Subcutaneous abdominal adipose tissue (tissue), 5 donors: ENCODE measurements around the gene CTNNBIP1.
A peak's percentile ranks its signal among the peaks of the same experiment; 100 is the strongest.

Experiments used
- H3K27ac ChIP-seq: one replicate; pipeline ENCODE4 v1.7.0; 2013; ENCODE audit warnings: low read depth, mild to moderate bottlenecking, inconsistent platforms, low read length, moderate library complexity
- H3K27me3 ChIP-seq, 5 donors: one replicate each; pipeline ENCODE4 v1.7.0; 2013; ENCODE audit warnings: low read length in 5 of 5, inconsistent platforms in 1 of 5; ENCODE audit not compliant: control insufficient read depth in 5 of 5, insufficient read depth in 4 of 5
- H3K36me3 ChIP-seq, 5 donors: one replicate each; pipeline ENCODE4 v1.7.0; 2013; ENCODE audit warnings: low read length in 5 of 5; ENCODE audit not compliant: control insufficient read depth in 5 of 5, insufficient read depth in 5 of 5
- H3K4me1 ChIP-seq, 5 donors: one replicate each; pipeline ENCODE4 v1.7.0; 2013; ENCODE audit warnings: low read length in 5 of 5, mild to moderate bottlenecking in 3 of 5, moderate library complexity in 1 of 5; ENCODE audit not compliant: control insufficient read depth in 5 of 5, insufficient read depth in 5 of 5
- H3K4me3 ChIP-seq, 5 donors: one replicate each; pipeline ENCODE4 v1.7.0; 2013; ENCODE audit warnings: low read length in 5 of 5, low read depth in 1 of 5
- H3K9ac ChIP-seq, 5 donors: one replicate each; pipeline ENCODE4 v1.7.0; 2013; ENCODE audit warnings: low read length in 5 of 5, mild to moderate bottlenecking in 4 of 5, moderate library complexity in 3 of 5
- H3K9me3 ChIP-seq, 5 donors: one replicate each; pipeline ENCODE4 v1.7.0; 2013; ENCODE audit warnings: low read length in 5 of 5; ENCODE audit not compliant: control insufficient read depth in 5 of 5
- donor health status: healthy.
- donor health status: healthy.
- donor health status: healthy.
- donor health status: healthy.
- donor health status: healthy.

Gene CTNNBIP1

GRCh38 chr1:9827558-9828185, 82.4 kb downstream of the CTNNBIP1 start:
- Histone ChIP-seq H3K36me3 (no peaks in the 10 kb centered on the region), H3K4me3 (no peak overlapping the region), H3K27me3 (no peaks in the 10 kb centered on the region), H3K9me3 (no peaks in the 10 kb centered on the region), H3K4me1 (peaks cover 2 to 26% (median 22%) of the 10 kb centered on the region in 5 donors), H3K27ac (no peak overlapping the region), H3K9ac (no peak overlapping the region)

GRCh38 chr1:9826616-9827015, 83.5 kb downstream of the CTNNBIP1 start:
- H3K27ac ChIP-seq = no peak overlapping the region
- peaks cover 6 to 36% (median 29%) of the 10 kb centered on the region in 5 donors for H3K4me1 ChIP-seq
- no peaks in the 10 kb centered on the region for H3K9me3 ChIP-seq
- H3K9ac ChIP-seq = no peak overlapping the region
- H3K36me3 ChIP-seq = no peaks in the 10 kb centered on the region
- H3K4me3 ChIP-seq = no peak overlapping the region
- no peaks in the 10 kb centered on the region for H3K27me3 ChIP-seq

GRCh38 chr1:9826087-9826486, 84.0 kb downstream of the CTNNBIP1 start:
- no peaks in the 10 kb centered on the region for H3K9me3 ChIP-seq
- H3K4me3 ChIP-seq = no peak overlapping the region
- H3K27me3 ChIP-seq = no peaks in the 10 kb centered on the region
- H3K9ac ChIP-seq = no peak overlapping the region
- H3K4me1 ChIP-seq = peaks cover 6 to 37% (median 29%) of the 10 kb centered on the region in 5 donors
- H3K27ac ChIP-seq = peak overlapping the region; percentile 9
- no peaks in the 10 kb centered on the region for H3K36me3 ChIP-seq

- H3K4me3 ChIP-seq = peak overlapping the region in 2 of 5 donors; percentile 62 to 73
- peak overlapping the region; percentile 9 for H3K27ac ChIP-seq
- H3K27me3 ChIP-seq = no peaks in the 10 kb centered on the region
- no peaks in the 10 kb centered on the region for H3K36me3 ChIP-seq
- H3K9me3 ChIP-seq = no peaks in the 10 kb centered on the region
- H3K4me1 ChIP-seq = peaks cover 6 to 37% (median 29%) of the 10 kb centered on the region in 5 donors
- no peak overlapping the region for H3K9ac ChIP-seq
Observed at GRCh38 chr1:9825093-9826074, 84.7 kb downstream of the CTNNBIP1 start.

GRCh38 chr1:9824702-9825089, 85.4 kb downstream of the CTNNBIP1 start:
- H3K4me1 ChIP-seq = peaks cover 6 to 37% (median 29%) of the 10 kb centered on the region in 5 donors
- H3K27ac ChIP-seq = peak overlapping the region; percentile 46
- H3K4me3 ChIP-seq = peak overlapping the region in 4 of 5 donors; percentile 62 to 73 (median 68)
- no peaks in the 10 kb centered on the region for H3K9me3 ChIP-seq
- H3K36me3 ChIP-seq = no peaks in the 10 kb centered on the region
- peak overlapping the region in 2 of 5 donors; percentile 35 for H3K9ac ChIP-seq
- no peaks in the 10 kb centered on the region for H3K27me3 ChIP-seq

- H3K9ac ChIP-seq = peak within 1 kb of the TSS in 4 of 5 donors; percentile 35 to 83 (median 54)
Observed at GRCh38 chr1:9823943-9824701, 85.9 kb downstream of the CTNNBIP1 start, which contains the start of gene CLSTN1. TSS of gene CLSTN1 (minus strand) at chr1:9823965. CDS start at chr1:9823733, 232 bp downstream.

GRCh38 chr1:9823693-9823942, 86.5 kb downstream of the CTNNBIP1 start:
- Histone ChIP-seq H3K9me3 (no peaks in the 10 kb centered on the region), H3K27ac (no peak overlapping the region), H3K4me3 (peak overlapping the region in 4 of 5 donors; percentile 68 to 87 (median 84)), H3K9ac (no peak overlapping the region), H3K36me3 (no peaks in the 10 kb centered on the region), H3K27me3 (no peaks in the 10 kb centered on the region), H3K4me1 (peaks cover 6 to 37% (median 29%) of the 10 kb centered on the region in 5 donors)

More at GRCh38 chr1:9823943-9824701, 85.9 kb downstream of the CTNNBIP1 start, which contains the start of gene CLSTN1:
- Histone ChIP-seq H3K27ac (peak within 1 kb of the TSS; percentile 46), H3K9me3 (no peaks in the 10 kb centered on the region), H3K4me1 (peaks cover 6 to 37% (median 29%) of the 10 kb centered on the region in 5 donors), H3K4me3 (peak within 1 kb of the TSS; percentile 72 to 87 (median 81)), H3K36me3 (no peaks in the 10 kb centered on the region), H3K27me3 (no peaks in the 10 kb centered on the region)

GRCh38 chr1:9822897-9823692, 87.0 kb downstream of the CTNNBIP1 start:
- peaks cover 6 to 37% (median 29%) of the 10 kb centered on the region in 5 donors for H3K4me1 ChIP-seq
- H3K27me3 ChIP-seq = no peaks in the 10 kb centered on the region
- H3K36me3 ChIP-seq = no peaks in the 10 kb centered on the region
- H3K27ac ChIP-seq = no peak overlapping the region
- H3K9ac ChIP-seq = peak overlapping the region in 4 of 5 donors; percentile 35 to 83 (median 54)
- H3K4me3 ChIP-seq = peak overlapping the region; percentile 68 to 87 (median 81)
- H3K9me3 ChIP-seq = no peaks in the 10 kb centered on the region

GRCh38 chr1:9822490-9822889, 87.6 kb downstream of the CTNNBIP1 start:
- Histone ChIP-seq H3K27ac (no peak overlapping the region), H3K9ac (peak overlapping the region in 3 of 5 donors; percentile 35 to 83 (median 64)), H3K4me1 (peaks cover 6 to 37% (median 29%) of the 10 kb centered on the region in 5 donors), H3K36me3 (no peaks in the 10 kb centered on the region), H3K27me3 (no peaks in the 10 kb centered on the region), H3K4me3 (peak overlapping the region; percentile 68 to 87 (median 81)), H3K9me3 (no peaks in the 10 kb centered on the region)
